ENCODE measurements around the gene KRT9.

- TF ChIP-seq CTCF (conservative IDR thresholded peaks at IDR 0.05; ENCODE audit: low read depth, low read length): no peak
- TF ChIP-seq EZH2 (IDR thresholded peaks at IDR 0.05; ENCODE audit: borderline replicate concordance, low read depth, low read length, poor library complexity, severe bottlenecking): no peak
Measured at GRCh38 chr17:41614098-41614497, 42.2 kb upstream of the KRT9 start.
